ENCODE measurements around the gene HECTD4.

- TF ChIP-seq POLR2A (IDR thresholded peaks at IDR 0.05) (no peak), CTCF (IDR thresholded peaks at IDR 0.05) (no peak)
Measured at GRCh38 chr12:112191840-112192321, 190.3 kb downstream of the HECTD4 start.
